Heart right ventricle (tissue), 16 donors: ENCODE data around the gene FAM177B. TPM values are rescaled to one million over a fixed set of nuclear protein-coding genes. Genes with fewer than 3 reads are reported as not detected.
A peak's percentile ranks its signal among the peaks of the same experiment; 100 is the strongest.

Experiments used
- ATAC-seq, 8 donors: fragments of 200-7000 bp; cut with Tn5 transposase; one replicate each; pipeline ENCODE4 v1.9.1; 2020; ENCODE audit warnings: mild to moderate bottlenecking in 8 of 8, moderate library complexity in 8 of 8, moderate number of reproducible peaks in 1 of 8
- DNase-seq, 2 donors: peaks; one replicate each; pipeline ENCODE4 v3.0.0-alpha.2; 2020
- H3K27ac ChIP-seq, 10 donors: fragments of 200-600 bp; sonication (generic) in 2 of 10; one replicate each; pipeline versions ENCODE4 v1.5.0 to v1.8.0; 2020 to 2022; ENCODE audit warnings: mild to moderate bottlenecking in 3 of 10
- H3K27me3 ChIP-seq, 7 donors: fragments of 200-600 bp; one replicate each; pipeline ENCODE4 v1.8.0; 2021 to 2022; ENCODE audit warnings: mild to moderate bottlenecking in 2 of 7
- H3K36me3 ChIP-seq, 9 donors: fragments of 200-600 bp; sonication (generic) in 1 of 9; one replicate each; pipeline versions ENCODE4 v1.5.0 to v1.8.0; 2020 to 2022; ENCODE audit warnings: mild to moderate bottlenecking in 2 of 9
- H3K4me1 ChIP-seq, 9 donors: fragments of 200-600 bp; sonication (generic) in 1 of 9; one replicate each; pipeline versions ENCODE4 v1.5.0 to v1.8.0; 2020 to 2022; ENCODE audit warnings: mild to moderate bottlenecking in 4 of 9
- H3K4me3 ChIP-seq, 10 donors: fragments of 200-600 bp; sonication (generic) in 2 of 10; one replicate each; pipeline versions ENCODE4 v1.5.0 to v1.8.0; 2020 to 2022; ENCODE audit warnings: mild to moderate bottlenecking in 7 of 10, moderate library complexity in 2 of 10
- H3K9me3 ChIP-seq, 11 donors: fragments of 200-600 bp in 10 of 11; sonication (generic) in 2 of 11; one replicate each; pipeline versions ENCODE4 v1.5.0 to v1.8.0; 2013 to 2022; ENCODE audit warnings: mild to moderate bottlenecking in 2 of 11, control low read depth in 1 of 11, moderate library complexity in 1 of 11
- CTCF ChIP-seq, 9 donors: fragments of 200-600 bp; sonication (generic) in 2 of 9; IDR thresholded peaks; one replicate each; pipeline versions ENCODE4 v1.5.0 to v1.8.0; 2021 to 2022; ENCODE audit warnings: antibody characterized with exemption in 9 of 9, mild to moderate bottlenecking in 5 of 9, moderate library complexity in 1 of 9
- WGBS, 2 donors: extraction: QIAGEN DNeasy Blood & Tissue Kit; methylation state at CpG; one replicate each; pipeline ENCODE4 v1.1.7; 2013; ENCODE audit warnings: inconsistent platforms in 1 of 2; 5-methylcytosine and 5-hydroxymethylcytosine counted together
- intact Hi-C, 10 donors: fragments of 100-400 bp; cut with DNase I; formaldehyde crosslinking; loops; one replicate each; pipeline versions ENCODE4 v1.11.1 to v1.14.2; 2022
- polyA plus RNA-seq, 2 donors: library from polyadenylated mRNA; stranded (reverse); fragments of 200-250 nt; gene quantifications; one replicate each; pipeline ENCODE4 v1.2.3, GENCODE V29; 2013
- total RNA-seq, 10 donors: library from RNA; stranded (reverse); fragmentation: NEBNext Ultra II Directional in 3 of 10; extraction: Animal tissue kit (Norgen Biotek cat#: 25700) in 3 of 10; gene quantifications; one replicate each; pipeline versions ENCODE4 v1.2.1 to v1.2.4, GENCODE V29; 2021 to 2023
- donor health status: Arrhythmogenic right ventricular cardiomyopathy.
- donor health status: ischemic (EF 13 %, LVEDD 7.1; RV severe dilation, severe dysfunction).
- donor health status: healthy with polysubstance abuse.
- donor health status: DM: no; HTN: yes; CAD: no.
- donor health status: DM: no; HTN: no; CAD: no.
- donor health status: ischemic (EF 25% LVEDD 6.9; RV normal size, moderate dysfunction).
- donor health status: ischemic (EF 25% LVEDD 5.7; RV mildly dilated, moderate dysfunction).
- donor health status: healthy.
- donor health status: DM: yes; HTN: yes; CAD: no.
- donor health status: Ischemic cardiomyopathy.
- donor health status: ischemic (EF 35%, LVEDD 5.7; RV mildly dilated, moderate dysfunction).
- donor health status: nonischemic (EF 11% LVEDD 7.7; RV severe dilation, severe dysfunction).
- donor health status: DM: yes; HTN: yes; CAD: no.
- donor health status: PGD.
- donor health status: ischemic (EF 29% LVEDD 5.4; RV normal size, mild dysfunction).
- donor health status: nonischemic (EF 23%, LVEDD 6.1; RV moderate dilation, normal function).

Gene FAM177B
- total and polyA plus RNA-seq, 12 donors = 0.06 TPM; not detected in 11

- intact Hi-C loops = loop anchor here in 9 of 10 donors (5.0 kb wide), 5 partner anchors 287 to 447 kb away; no protein-coding TSS in a partner anchor
- ATAC-seq (peak in 6 of 8 donors; percentile 18 to 44 (median 25)), DNase-seq (no peak)
- no peak overlapping the region for H3K4me3 ChIP-seq
- no peak overlapping the region for H3K27ac ChIP-seq
- H3K9me3 ChIP-seq = peaks cover 0 to 4% (median 0%) of the 10 kb centered on the region in 11 donors
- peak in 2 of 9 donors; percentile 11 to 15 for TF ChIP-seq CTCF (IDR thresholded peaks at IDR 0.05)
- peaks cover 0 to 5% (median 0%) of the 10 kb centered on the region in 7 donors for H3K27me3 ChIP-seq
- no peaks in the 10 kb centered on the region for H3K36me3 ChIP-seq
- 79 to 87% methylated on average over 6 of the region's 6 CpGs for WGBS, 2 donors
- peaks cover 0 to 4% (median 0%) of the 10 kb centered on the region in 9 donors for H3K4me1 ChIP-seq
Measured at GRCh38 chr1:222794656-222795474, 57.9 kb downstream of the FAM177B start.

- Histone ChIP-seq H3K27ac (no peak overlapping the region), H3K4me1 (peaks cover 0 to 4% (median 0%) of the 10 kb centered on the region in 9 donors), H3K9me3 (no peaks in the 10 kb centered on the region), H3K27me3 (peaks cover 0 to 8% (median 0%) of the 10 kb centered on the region in 7 donors), H3K4me3 (no peak overlapping the region), H3K36me3 (no peaks in the 10 kb centered on the region)
- no peak for TF ChIP-seq CTCF (IDR thresholded peaks at IDR 0.05)
- intact Hi-C loops = loop anchor here in 2 of 10 donors (5.0 kb wide), 2 partner anchors 329 to 444 kb away; no protein-coding TSS in a partner anchor
- no peak for ATAC-seq
- no peak for DNase-seq
Measured at GRCh38 chr1:222798116-222798515, 61.1 kb downstream of the FAM177B start.

GRCh38 chr1:222798975-222799374, 62.0 kb downstream of the FAM177B start:
- DNase-seq (no peak), ATAC-seq (no peak)
- intact Hi-C loops = loop anchor here in 2 of 10 donors (5.0 kb wide), 2 partner anchors 328 to 443 kb away; no protein-coding TSS in a partner anchor
- peaks cover 0 to 8% (median 0%) of the 10 kb centered on the region in 7 donors for H3K27me3 ChIP-seq
- 86% methylated on average over 4 of the region's 4 CpGs for WGBS, 2 donors
- no peak overlapping the region for H3K27ac ChIP-seq
- peaks cover 0 to 4% (median 0%) of the 10 kb centered on the region in 9 donors for H3K4me1 ChIP-seq
- no peak overlapping the region for H3K4me3 ChIP-seq
- H3K36me3 ChIP-seq = no peaks in the 10 kb centered on the region
- TF ChIP-seq CTCF (IDR thresholded peaks at IDR 0.05) = no peak
- no peaks in the 10 kb centered on the region for H3K9me3 ChIP-seq

Other genes starting within 250 kb of the FAM177B start
- gene HHIPL2, start 189.1 kb upstream of the FAM177B start, total RNA-seq = under 1 TPM in 1 of 10 donors, not detected in 9; 0.13 TPM
- gene HHIPL2, start 189.1 kb upstream of the FAM177B start, polyA plus RNA-seq = under 1 TPM in 1 of 2 donors, not detected in 1; 0.03 TPM
- 1 to 10 TPM; 1.3 to 3.3 (median 1.8) TPM for gene TAF1A, start 147.3 kb upstream of the FAM177B start, total RNA-seq
- gene TAF1A, start 147.3 kb upstream of the FAM177B start, polyA plus RNA-seq = 1 to 10 TPM; 1.1 to 1.2 TPM
- gene MIA3, start 119.1 kb upstream of the FAM177B start, total RNA-seq = 10 to 100 TPM; 44.0 to 72.5 (median 59.0) TPM
- 10 to 100 TPM; 22.8 to 33.8 TPM for gene MIA3, start 119.1 kb upstream of the FAM177B start, polyA plus RNA-seq
- 10 to 100 TPM; 37.4 to 68.4 (median 47.0) TPM for gene AIDA, start 24.7 kb upstream of the FAM177B start, total RNA-seq
- 10 to 100 TPM; 29.5 to 37.1 TPM for gene AIDA, start 24.7 kb upstream of the FAM177B start, polyA plus RNA-seq
- gene BROX, start 24.6 kb upstream of the FAM177B start, total RNA-seq = 10 to 100 TPM; 26.5 to 40.5 (median 34.5) TPM
- 10 to 100 TPM in 1 of 2 donors, 1 to 10 TPM in 1; 8.9 to 11.7 TPM for gene BROX, start 24.6 kb upstream of the FAM177B start, polyA plus RNA-seq
- gene DISP1, start 77.8 kb downstream of the FAM177B start, total RNA-seq = 1 to 10 TPM; 3.3 to 7.5 (median 5.7) TPM
- gene DISP1, start 77.8 kb downstream of the FAM177B start, polyA plus RNA-seq = 1 to 10 TPM; 3.5 to 3.8 TPM